Prostate gland (tissue), 2 donors: ENCODE data around the gene KCNH3. TPM values are rescaled to one million over a fixed set of nuclear protein-coding genes. Genes with fewer than 3 reads are reported as not detected.
A peak's percentile ranks its signal among the peaks of the same experiment; 100 is the strongest.

Source experiments
- DNase-seq: peaks from one replicate; pipeline ENCODE4 v3.0.0-alpha.2; 2019; ENCODE audit warnings: low spot score
- H3K27ac ChIP-seq, 2 donors: fragments of 200-600 bp; sonication (generic); 2 replicates each; pipeline ENCODE4 v1.5.1; 2017 to 2019
- H3K27me3 ChIP-seq: fragments of 200-600 bp; sonication (generic); replicated peaks from 2 replicates; pipeline ENCODE4 v1.5.1; 2019; ENCODE audit not compliant: insufficient read depth
- H3K36me3 ChIP-seq, 2 donors: fragments of 200-600 bp; sonication (generic); 1 replicate in 1 of 2; 2 replicates in 1 of 2; pipeline versions ENCODE4 v1.5.1 to v1.8.1; 2017 to 2019
- H3K4me1 ChIP-seq: fragments of 200-600 bp; sonication (generic); replicated peaks from 2 replicates; pipeline ENCODE4 v1.5.1; 2019
- H3K4me3 ChIP-seq, 2 donors: fragments of 200-600 bp; sonication (generic); 2 replicates each; pipeline ENCODE4 v1.5.1; 2017 to 2019
- H3K9me3 ChIP-seq: fragments of 200-600 bp; sonication (generic); 2 replicates; pipeline ENCODE4 v1.5.1; 2017
- CTCF ChIP-seq, 4 experiments: fragments of 200-600 bp in 2 of 4; fragments of 450-650 bp in 2 of 4; sonication (generic) in 2 of 4; IDR thresholded peaks; 1 replicate in 3 of 4; 2 replicates in 1 of 4; pipeline ENCODE4 v1.5.1; 2016 to 2019; ENCODE audit warnings: antibody characterized with exemption in 4 of 4, mild to moderate bottlenecking in 2 of 4, moderate library complexity in 2 of 4
- POLR2A ChIP-seq: fragments of 450-650 bp; IDR thresholded peaks from one replicate; pipeline ENCODE4 v1.6.1; 2016; ENCODE audit warnings: antibody characterized with exemption, mild to moderate bottlenecking
- POLR2AphosphoS5 ChIP-seq: sonication (generic); formaldehyde crosslinking; IDR thresholded peaks from one replicate; pipeline ENCODE4 v1.6.1; 2017; ENCODE audit warnings: antibody characterized with exemption
- WGBS: methylation state at CpG from one replicate; pipeline ENCODE4 v1.1.5; 2018; 5-methylcytosine and 5-hydroxymethylcytosine counted together
- intact Hi-C: fragments of 100-400 bp; cut with DNase I; formaldehyde crosslinking; loops from one replicate; pipeline ENCODE4 v1.14.2; 2022
- total RNA-seq, 2 donors: library from RNA; depleted of rRNA; stranded (reverse); fragments of >200 nt; gene quantifications; one replicate each; pipeline ENCODE4 v1.1.0, GENCODE V29; 2016

Gene KCNH3
- total RNA-seq, 2 donors from 2014 or later, result 1.8 to 2.2 TPM

GRCh38 chr12:49580572-49581535 lies 42.0 kb downstream of the KCNH3 start:
- no peaks in the 10 kb centered on the region for H3K9me3 ChIP-seq
- intact Hi-C loops, result loop anchor here (5.0 kb wide), 1 partner anchor 41 kb away; the partner anchor contains the start of gene PRPF40B
- no peak overlapping the region for H3K4me3 ChIP-seq
- peak; percentile 52 for DNase-seq
- TF ChIP-seq POLR2AphosphoS5 (peak; percentile 15), POLR2A (no peak), CTCF (IDR thresholded peaks at IDR 0.05) (peak in 3 of 4 experiments; percentile 51 to 70 (median 67))
- H3K4me1 ChIP-seq, result no peaks in the 10 kb centered on the region
- 27% methylated on average over 8 of the region's 8 CpGs for WGBS
- no peaks in the 10 kb centered on the region for H3K27me3 ChIP-seq
- H3K27ac ChIP-seq, result no peak overlapping the region
- H3K36me3 ChIP-seq, result no peaks in the 10 kb centered on the region

GRCh38 chr12:49582201-49582600 lies 43.4 kb downstream of the KCNH3 start:
- no peaks in the 10 kb centered on the region for H3K36me3 ChIP-seq
- DNase-seq, result no peak
- TF ChIP-seq CTCF (IDR thresholded peaks at IDR 0.05), result no peak
- no peak for TF ChIP-seq POLR2AphosphoS5
- TF ChIP-seq POLR2A, result no peak
- no peak overlapping the region for H3K27ac ChIP-seq
- intact Hi-C loops, result loop anchor here (5.0 kb wide), 1 partner anchor 40 kb away; the partner anchor contains the start of gene PRPF40B
- no peaks in the 10 kb centered on the region for H3K27me3 ChIP-seq
- no peak overlapping the region for H3K4me3 ChIP-seq
- 96% methylated on average over 1 of the region's 1 CpG for WGBS
- no peaks in the 10 kb centered on the region for H3K4me1 ChIP-seq
- no peaks in the 10 kb centered on the region for H3K9me3 ChIP-seq

- Histone ChIP-seq H3K4me3 (no peak overlapping the region), H3K9me3 (no peaks in the 10 kb centered on the region), H3K27ac (no peak overlapping the region), H3K27me3 (no peaks in the 10 kb centered on the region), H3K36me3 (no peaks in the 10 kb centered on the region), H3K4me1 (no peaks in the 10 kb centered on the region)
- intact Hi-C loops, result loop anchor here (5.0 kb wide), 1 partner anchor 39 kb away; the partner anchor contains the start of gene PRPF40B
- TF ChIP-seq POLR2A, result no peak
- TF ChIP-seq CTCF (IDR thresholded peaks at IDR 0.05), result no peak
- TF ChIP-seq POLR2AphosphoS5, result no peak
- 33% methylated on average over 4 of the region's 4 CpGs for WGBS
- DNase-seq, result no peak
These were observed 44.0 kb downstream of the KCNH3 start for GRCh38 chr12:49582850-49583249.

- intact Hi-C loops, result loop anchor here (5.0 kb wide), 1 partner anchor 39 kb away; the partner anchor contains the start of gene PRPF40B
- WGBS, result 77% methylated on average over 13 of the region's 13 CpGs
These were observed 44.7 kb downstream of the KCNH3 start for GRCh38 chr12:49583366-49584094.

More at GRCh38 chr12:49583366-49584094, 44.7 kb downstream of the KCNH3 start:
- Histone ChIP-seq H3K27ac (no peak overlapping the region), H3K36me3 (no peaks in the 10 kb centered on the region), H3K4me1 (no peaks in the 10 kb centered on the region), H3K4me3 (no peak overlapping the region), H3K9me3 (no peaks in the 10 kb centered on the region), H3K27me3 (no peaks in the 10 kb centered on the region)
- DNase-seq, result no peak
- no peak for TF ChIP-seq POLR2AphosphoS5
- TF ChIP-seq CTCF (IDR thresholded peaks at IDR 0.05), result no peak
- TF ChIP-seq POLR2A, result no peak
